ENCODE data around the gene NFKBIE.

GRCh38 chr6:44258921-44259320, 6.4 kb downstream of the NFKBIE start:
- no peak for TF ChIP-seq CTCF (IDR thresholded peaks at IDR 0.05; ENCODE audit: insufficient read depth, low read depth, low read length)
- TF ChIP-seq EZH2 (IDR thresholded peaks at IDR 0.05; ENCODE audit: insufficient read depth, low read length) = no peak
